DOHH2 (cell line): ENCODE results near the gene RRAS2.
"Not testable (repeated sequence)": the region's sequence is repeated elsewhere in the genome, so short reads cannot be mapped to it uniquely, and the experiment has no call there.

ENCODE experiments used
- H3F3A ChIP-seq: fragments of 200-600 bp; sonication (generic), shearing (Covaris generic); 2 replicates; pipeline ENCODE4 v1.6.0; 2016; ENCODE audit warnings: antibody characterized with exemption, mild to moderate bottlenecking; ENCODE audit not compliant: control insufficient read depth, insufficient read depth
- H3K27ac ChIP-seq: fragments of 200-600 bp; sonication (generic); 2 replicates; pipeline ENCODE4 v1.5.1; 2014; ENCODE audit warnings: low read depth, mild to moderate bottlenecking, low read length, moderate library complexity
- H3K27me3 ChIP-seq: fragments of 200-600 bp; sonication (generic); 2 replicates; pipeline ENCODE4 v1.6.1; 2014; ENCODE audit warnings: mild to moderate bottlenecking, low read length, mixed read lengths; ENCODE audit not compliant: control insufficient read depth
- H3K36me3 ChIP-seq: fragments of 200-600 bp; sonication (generic); 2 replicates; pipeline ENCODE4 v1.6.1; 2014; ENCODE audit warnings: mild to moderate bottlenecking, low read length, moderate library complexity, mixed read lengths; ENCODE audit not compliant: control insufficient read depth
- H3K4me1 ChIP-seq: fragments of 200-600 bp; sonication (generic); 2 replicates; pipeline ENCODE4 v1.6.1; 2014; ENCODE audit warnings: mild to moderate bottlenecking, low read length, mixed read lengths; ENCODE audit not compliant: control insufficient read depth
- H3K4me2 ChIP-seq: fragments of 200-600 bp; sonication (generic); 2 replicates; pipeline ENCODE4 v1.6.0; 2014; ENCODE audit warnings: mild to moderate bottlenecking, low read length, moderate library complexity
- H3K4me3 ChIP-seq: fragments of 200-600 bp; sonication (generic); 2 replicates; pipeline ENCODE4 v1.5.1; 2014; ENCODE audit warnings: mild to moderate bottlenecking, low read length, mixed read lengths
- H3K79me2 ChIP-seq: fragments of 200-600 bp; sonication (generic); 2 replicates; pipeline ENCODE4 v1.6.1; 2014; ENCODE audit warnings: mild to moderate bottlenecking, low read length, mixed read lengths; ENCODE audit not compliant: control insufficient read depth
- H3K9me2 ChIP-seq: fragments of 200-600 bp; sonication (generic); replicated peaks from 2 replicates; pipeline ENCODE4 v1.6.1; 2014; ENCODE audit warnings: mild to moderate bottlenecking, low read length, mixed read lengths; ENCODE audit not compliant: control insufficient read depth
- H3K9me3 ChIP-seq: fragments of 200-600 bp; sonication (generic); 2 replicates; pipeline ENCODE4 v1.6.1; 2014; ENCODE audit warnings: antibody characterized with exemption, low read length, mixed read lengths; ENCODE audit not compliant: control insufficient read depth, insufficient read depth
- H4K20me1 ChIP-seq: fragments of 200-600 bp; sonication (generic); 2 replicates; pipeline ENCODE4 v1.6.0; 2014; ENCODE audit warnings: low read depth, mild to moderate bottlenecking, antibody characterized with exemption, low read length, moderate library complexity; ENCODE audit not compliant: control insufficient read depth, insufficient read depth
- CTCF ChIP-seq: fragments of 200-600 bp; sonication (generic); IDR thresholded peaks from one replicate; pipeline ENCODE4 v1.5.1; 2014; ENCODE audit warnings: antibody characterized with exemption, mild to moderate bottlenecking, low read depth, low read length; ENCODE audit not compliant: poor library complexity, severe bottlenecking
- EZH2phosphoT487 ChIP-seq: fragments of 200-600 bp; sonication (generic); IDR thresholded peaks from 2 replicates; pipeline ENCODE4 v1.6.1; 2017; ENCODE audit warnings: borderline replicate concordance, mild to moderate bottlenecking, antibody characterized with exemption, low read length, moderate library complexity, mixed read lengths

Gene RRAS2

GRCh38 chr11:14288189-14288935 is 70.6 kb downstream of the RRAS2 start:
- Histone ChIP-seq H3K27ac (no peak overlapping the region), H3K36me3 (peaks cover 42% of the 10 kb centered on the region), H3K4me1 (peaks cover 6% of the 10 kb centered on the region; the same call in 1 of the 2 replicates), H3K9me3 (no peaks in the 10 kb centered on the region), H3F3A (no peaks in the 10 kb centered on the region), H3K4me2 (no peak overlapping the region), H3K27me3 (no peaks in the 10 kb centered on the region), H3K4me3 (no peak overlapping the region), H4K20me1 (no peaks in the 10 kb centered on the region), H3K79me2 (no peaks in the 10 kb centered on the region), H3K9me2 (no peaks in the 10 kb centered on the region)
- TF ChIP-seq EZH2phosphoT487 = no peak
- no peak for TF ChIP-seq CTCF

DNA sequence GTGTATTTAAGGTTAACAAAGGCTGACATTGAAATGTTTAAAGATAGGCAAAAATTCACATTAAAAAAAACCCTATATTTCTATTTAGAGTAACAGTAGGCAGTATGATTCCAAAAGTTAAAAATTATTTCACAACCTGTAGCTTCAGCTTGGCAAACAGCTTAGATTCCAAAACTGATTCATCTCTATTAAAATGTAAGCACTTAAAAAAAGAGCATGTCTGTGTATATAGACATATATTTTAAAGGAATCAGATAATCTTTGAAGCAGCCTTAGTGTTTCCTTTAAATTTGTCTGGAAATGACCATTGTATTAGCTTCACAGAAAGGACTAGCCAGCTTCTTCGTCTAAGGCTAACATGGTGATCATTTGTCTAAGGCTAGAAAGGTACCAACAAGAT is 80.1 kb downstream of the RRAS2 start:
- not testable (repeated sequence) for H3K4me2 ChIP-seq, H3K4me1 ChIP-seq, H3K9me2 ChIP-seq, H3K9me3 ChIP-seq, H3K27ac ChIP-seq, H3K27me3 ChIP-seq, H3K4me3 ChIP-seq, H3K79me2 ChIP-seq, H4K20me1 ChIP-seq
- peaks cover 14% of the 10 kb centered on the region; the same call in 1 of the 2 replicates for H3F3A ChIP-seq
- H3K36me3 ChIP-seq = peaks cover 25% of the 10 kb centered on the region

DNA sequence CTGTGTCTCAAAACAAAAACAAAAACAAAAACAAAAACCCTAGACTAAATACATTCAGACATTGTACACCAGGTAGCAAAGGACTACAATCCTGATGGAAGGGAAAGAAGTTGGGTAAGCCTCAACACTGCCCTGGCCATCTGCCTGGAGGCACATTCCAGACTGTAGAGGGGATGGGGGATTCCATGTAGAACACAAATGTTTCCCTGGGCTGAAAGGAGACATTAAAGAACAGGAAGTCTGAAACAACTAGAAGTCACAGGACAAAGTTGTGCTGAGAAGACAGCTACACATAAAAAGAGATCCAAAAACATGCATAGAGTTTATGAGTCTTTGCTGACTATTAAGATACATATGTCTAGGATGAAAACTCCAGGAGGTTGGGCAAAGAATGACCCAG is 83.9 kb downstream of the RRAS2 start:
- TF ChIP-seq EZH2phosphoT487 = no peak
- TF ChIP-seq CTCF = no peak
- Histone ChIP-seq H3K4me2 (no peak overlapping the region), H3K4me3 (no peak overlapping the region), H3K27ac (no peak overlapping the region), H3K36me3 (peaks cover 22% of the 10 kb centered on the region), H3K4me1 (peaks cover 8% of the 10 kb centered on the region), H3K27me3 (no peaks in the 10 kb centered on the region), H3F3A (peaks cover 6% of the 10 kb centered on the region; the same call in 1 of the 2 replicates), H3K79me2 (no peaks in the 10 kb centered on the region), H3K9me2 (no peaks in the 10 kb centered on the region), H3K9me3 (no peaks in the 10 kb centered on the region), H4K20me1 (no peaks in the 10 kb centered on the region)

DNA sequence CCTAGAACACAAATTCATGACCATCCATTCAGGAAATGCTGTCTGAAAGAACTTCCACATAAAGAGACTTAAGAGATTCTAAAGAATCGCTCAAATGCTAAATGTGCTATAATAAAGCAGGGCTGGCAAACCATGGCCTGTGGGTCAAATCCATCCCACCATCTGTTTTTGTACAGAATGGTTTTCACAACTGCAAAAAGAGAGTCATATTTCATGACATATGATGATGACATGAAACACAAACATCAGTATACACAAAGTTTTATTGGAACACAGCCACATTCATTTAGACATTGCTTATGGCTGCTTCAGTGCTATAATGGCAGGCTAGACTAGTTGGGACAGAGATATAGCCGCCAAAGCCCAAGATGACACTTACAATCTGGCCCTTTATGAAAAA is 85.1 kb downstream of the RRAS2 start:
- Histone ChIP-seq H3K9me3 (no peaks in the 10 kb centered on the region), H3K4me2 (no peak overlapping the region), H3K27me3 (no peaks in the 10 kb centered on the region), H3K36me3 (peaks cover 16% of the 10 kb centered on the region), H3F3A (no peaks in the 10 kb centered on the region), H3K4me3 (no peak overlapping the region), H3K79me2 (no peaks in the 10 kb centered on the region), H3K4me1 (peaks cover 8% of the 10 kb centered on the region), H3K9me2 (no peaks in the 10 kb centered on the region), H4K20me1 (no peaks in the 10 kb centered on the region), H3K27ac (no peak overlapping the region)
- no peak for TF ChIP-seq EZH2phosphoT487
- TF ChIP-seq CTCF = no peak
